Activated CD8-positive, alpha-beta memory T cell treated with anti-CD3 and anti-CD28 coated beads, Interleukin-2, amount 10 ng/mL, durations not matched to agents 7 days and 5 days (primary cell): ENCODE data around the gene GRIN1. TPM values are rescaled to one million over a fixed set of nuclear protein-coding genes. Genes with fewer than 3 reads are reported as not detected.

ENCODE experiments used
- ATAC-seq: fragments of 150-1000 bp; cut with Tn5 transposase; one replicate; pipeline ENCODE4 v1.10.0; 2021; ENCODE audit warnings: moderate library complexity
- CTCF ChIA-PET: fragments of 350-600 bp; sonication (Branson Sonifier 250); formaldehyde crosslinking; loops from one replicate; lab custom pipeline; 2021; ENCODE audit warnings: antibody characterized with exemption; lab: Charles Lee
- DNase-seq: peaks from one replicate; pipeline ENCODE4 v3.0.0-alpha.2; 2020
- H3K27ac Mint-ChIP-seq: one replicate; pipeline ENCODE4 v1.8.0; 2021; ENCODE audit warnings: mild to moderate bottlenecking, mixed read lengths
- H3K27me3 Mint-ChIP-seq: one replicate; pipeline ENCODE4 v1.8.0; 2021; ENCODE audit warnings: mixed read lengths
- H3K36me3 Mint-ChIP-seq: one replicate; pipeline ENCODE4 v1.8.0; 2021; ENCODE audit warnings: mild to moderate bottlenecking, mixed read lengths
- H3K4me1 Mint-ChIP-seq: one replicate; pipeline ENCODE4 v1.8.0; 2021; ENCODE audit warnings: mixed read lengths
- H3K4me3 Mint-ChIP-seq: one replicate; pipeline ENCODE4 v1.8.0; 2021; ENCODE audit warnings: mild to moderate bottlenecking, moderate library complexity, mixed read lengths
- H3K9me3 Mint-ChIP-seq: one replicate; pipeline ENCODE4 v1.8.0; 2022; ENCODE audit warnings: low read depth, mixed read lengths
- total RNA-seq, 2 experiments: library from RNA; stranded (reverse); gene quantifications; one replicate each; pipeline ENCODE4 v1.2.3, GENCODE V29; 2021

The GRIN1 gene
- total RNA-seq, 2 experiments from 2014 or later, result not detected

DNA sequence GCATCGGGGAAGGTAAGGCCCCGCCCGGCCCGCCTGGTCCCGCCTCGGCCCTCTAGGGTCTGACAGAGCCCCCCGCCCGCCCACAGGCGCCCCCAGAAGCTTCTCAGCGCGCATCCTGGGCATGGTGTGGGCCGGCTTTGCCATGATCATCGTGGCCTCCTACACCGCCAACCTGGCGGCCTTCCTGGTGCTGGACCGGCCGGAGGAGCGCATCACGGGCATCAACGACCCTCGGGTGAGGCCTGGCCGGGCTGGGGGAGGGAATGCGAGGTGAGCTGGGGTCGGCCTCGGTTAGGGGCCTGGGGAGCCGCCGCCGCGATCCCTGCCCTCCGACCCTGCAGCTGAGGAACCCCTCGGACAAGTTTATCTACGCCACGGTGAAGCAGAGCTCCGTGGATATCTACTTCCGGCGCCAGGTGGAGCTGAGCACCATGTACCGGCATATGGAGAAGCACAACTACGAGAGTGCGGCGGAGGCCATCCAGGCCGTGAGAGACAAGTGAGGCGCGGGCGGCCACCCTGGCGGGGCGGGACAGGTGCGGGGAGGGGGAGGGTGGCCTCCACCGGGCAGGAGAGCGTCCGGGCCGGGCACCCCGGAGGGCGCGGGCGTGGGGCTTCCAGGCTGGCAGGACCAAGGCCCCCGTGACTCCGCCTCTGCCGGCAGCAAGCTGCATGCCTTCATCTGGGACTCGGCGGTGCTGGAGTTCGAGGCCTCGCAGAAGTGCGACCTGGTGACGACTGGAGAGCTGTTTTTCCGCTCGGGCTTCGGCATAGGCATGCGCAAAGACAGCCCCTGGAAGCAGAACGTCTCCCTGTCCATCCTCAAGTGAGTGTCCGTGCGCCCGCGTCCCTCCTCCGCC lies 23.8 kb downstream of the GRIN1 start:
- H3K4me1 Mint-ChIP-seq, result peaks cover 11% of the 10 kb centered on the region
- no peaks in the 10 kb centered on the region for H3K9me3 Mint-ChIP-seq
- no peaks in the 10 kb centered on the region for H3K36me3 Mint-ChIP-seq
- CTCF ChIA-PET, result interaction anchor here (1.3 kb wide), 1 partner anchor 14 kb away, joined by 4 read pairs; no protein-coding TSS in a partner anchor
- DNase-seq, result no peak
- H3K4me3 Mint-ChIP-seq, result no peak overlapping the region
- H3K27ac Mint-ChIP-seq, result no peak overlapping the region
- ATAC-seq, result no peak
- peaks cover 46% of the 10 kb centered on the region for H3K27me3 Mint-ChIP-seq

- no peak overlapping the region for H3K27ac Mint-ChIP-seq
- no peaks in the 10 kb centered on the region for H3K9me3 Mint-ChIP-seq
- CTCF ChIA-PET, result interaction anchor here (1.3 kb wide), 1 partner anchor 13 kb away, joined by 4 read pairs; no protein-coding TSS in a partner anchor
- peaks cover 41% of the 10 kb centered on the region for H3K27me3 Mint-ChIP-seq
- H3K4me1 Mint-ChIP-seq, result peaks cover 7% of the 10 kb centered on the region
- no peaks in the 10 kb centered on the region for H3K36me3 Mint-ChIP-seq
- H3K4me3 Mint-ChIP-seq, result no peak overlapping the region
- ATAC-seq (no peak), DNase-seq (no peak)
Observed at GRCh38 chr9:137163365-137163715, 24.4 kb downstream of the GRIN1 start.

DNA sequence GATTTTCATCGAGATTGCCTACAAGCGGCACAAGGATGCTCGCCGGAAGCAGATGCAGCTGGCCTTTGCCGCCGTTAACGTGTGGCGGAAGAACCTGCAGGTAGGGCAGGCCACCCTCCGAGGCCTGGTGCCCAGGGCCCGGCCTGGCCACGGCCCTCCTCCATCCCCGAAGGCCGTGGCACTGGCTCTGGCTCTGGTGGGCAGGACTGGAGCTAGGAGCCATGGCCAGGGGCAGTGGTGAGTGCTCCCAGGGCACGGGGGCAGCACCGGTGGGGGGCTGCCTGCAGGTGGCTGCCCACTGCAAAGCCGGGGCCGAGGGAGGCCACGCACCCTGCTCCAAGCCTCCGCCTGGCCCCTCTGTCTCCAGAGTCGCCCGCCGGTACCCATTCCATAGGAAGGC lies 24.9 kb downstream of the GRIN1 start:
- Mint-ChIP-seq H3K4me3 (no peak overlapping the region), H3K27ac (no peak overlapping the region), H3K36me3 (no peaks in the 10 kb centered on the region), H3K4me1 (peaks cover 4% of the 10 kb centered on the region), H3K9me3 (no peaks in the 10 kb centered on the region), H3K27me3 (peaks cover 40% of the 10 kb centered on the region)
- CTCF ChIA-PET, result no interaction called here
- ATAC-seq (no peak), DNase-seq (no peak)

DNA sequence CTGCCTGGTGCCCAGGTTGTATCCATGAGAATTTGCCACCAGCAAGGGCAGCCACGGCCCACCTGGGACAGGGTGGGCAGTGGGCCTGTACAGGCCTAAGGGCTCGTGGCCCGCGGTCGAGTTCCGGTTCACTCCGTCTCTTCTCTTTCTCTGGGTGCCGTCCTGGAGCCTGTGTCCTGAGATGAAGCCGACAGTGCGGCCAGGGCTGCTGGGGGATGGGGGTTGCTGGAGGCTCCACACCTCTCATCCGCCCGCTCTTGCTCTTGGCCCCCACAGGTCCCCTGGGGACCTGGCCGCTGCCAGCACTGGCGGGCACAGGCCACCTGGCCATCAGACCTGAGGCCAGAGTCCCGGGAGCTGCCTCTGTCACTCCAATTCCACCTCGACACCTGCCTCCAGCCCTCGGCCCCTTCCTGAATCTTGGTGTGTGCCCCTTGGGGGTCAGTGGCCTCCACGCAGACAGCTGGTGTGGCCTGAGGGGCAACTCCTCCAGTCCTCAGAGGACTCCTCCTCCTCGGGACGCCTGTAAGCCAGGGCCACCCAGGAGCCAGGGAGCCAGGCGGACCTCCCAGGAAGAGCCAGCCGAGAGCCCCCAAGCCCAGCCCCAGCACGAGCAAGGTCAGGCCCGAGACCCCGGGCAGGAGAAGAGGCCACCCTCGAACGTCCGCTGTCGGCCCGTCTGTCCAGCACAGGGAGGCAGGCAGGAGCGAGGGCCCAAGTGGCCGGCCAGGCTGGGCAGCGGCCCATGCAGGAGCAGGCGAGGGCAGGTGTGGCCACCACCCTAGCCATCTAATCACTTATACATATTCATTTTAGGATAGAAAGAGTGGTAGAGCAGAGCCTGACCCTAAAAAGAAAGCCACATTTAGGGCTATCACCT lies 25.7 kb downstream of the GRIN1 start:
- DNase-seq (no peak), ATAC-seq (no peak)
- no peaks in the 10 kb centered on the region for H3K36me3 Mint-ChIP-seq
- no peaks in the 10 kb centered on the region for H3K4me1 Mint-ChIP-seq
- H3K4me3 Mint-ChIP-seq, result no peak overlapping the region
- no peaks in the 10 kb centered on the region for H3K9me3 Mint-ChIP-seq
- CTCF ChIA-PET, result interaction anchor here (1.6 kb wide), 1 partner anchor 12 kb away, joined by 4 read pairs; no protein-coding TSS in a partner anchor
- H3K27ac Mint-ChIP-seq, result no peak overlapping the region
- peaks cover 35% of the 10 kb centered on the region for H3K27me3 Mint-ChIP-seq

GRCh38 chr9:137165250-137165836 lies 26.4 kb downstream of the GRIN1 start:
- no peaks in the 10 kb centered on the region for H3K36me3 Mint-ChIP-seq
- ATAC-seq, result no peak
- H3K27me3 Mint-ChIP-seq, result peaks cover 34% of the 10 kb centered on the region
- no peaks in the 10 kb centered on the region for H3K4me1 Mint-ChIP-seq
- no peak overlapping the region for H3K4me3 Mint-ChIP-seq
- no peak overlapping the region for H3K27ac Mint-ChIP-seq
- H3K9me3 Mint-ChIP-seq, result no peaks in the 10 kb centered on the region
- no peak for DNase-seq
- CTCF ChIA-PET, result interaction anchor here (1.6 kb wide), 1 partner anchor 11 kb away, joined by 4 read pairs; no protein-coding TSS in a partner anchor

- Mint-ChIP-seq H3K4me3 (no peak overlapping the region), H3K27ac (no peak overlapping the region), H3K27me3 (peaks cover 40% of the 10 kb centered on the region), H3K4me1 (no peaks in the 10 kb centered on the region), H3K9me3 (no peaks in the 10 kb centered on the region), H3K36me3 (no peaks in the 10 kb centered on the region)
- no peak for DNase-seq
- CTCF ChIA-PET, result interaction anchor here (1.6 kb wide), 1 partner anchor 10 kb away, joined by 4 read pairs; no protein-coding TSS in a partner anchor
- ATAC-seq, result no peak
Observed at GRCh38 chr9:137166380-137167229, 27.7 kb downstream of the GRIN1 start.

GRCh38 chr9:137167277-137167746 lies 28.4 kb downstream of the GRIN1 start:
- Mint-ChIP-seq H3K36me3 (no peaks in the 10 kb centered on the region), H3K9me3 (no peaks in the 10 kb centered on the region)
- CTCF ChIA-PET, result no interaction called here

DNA sequence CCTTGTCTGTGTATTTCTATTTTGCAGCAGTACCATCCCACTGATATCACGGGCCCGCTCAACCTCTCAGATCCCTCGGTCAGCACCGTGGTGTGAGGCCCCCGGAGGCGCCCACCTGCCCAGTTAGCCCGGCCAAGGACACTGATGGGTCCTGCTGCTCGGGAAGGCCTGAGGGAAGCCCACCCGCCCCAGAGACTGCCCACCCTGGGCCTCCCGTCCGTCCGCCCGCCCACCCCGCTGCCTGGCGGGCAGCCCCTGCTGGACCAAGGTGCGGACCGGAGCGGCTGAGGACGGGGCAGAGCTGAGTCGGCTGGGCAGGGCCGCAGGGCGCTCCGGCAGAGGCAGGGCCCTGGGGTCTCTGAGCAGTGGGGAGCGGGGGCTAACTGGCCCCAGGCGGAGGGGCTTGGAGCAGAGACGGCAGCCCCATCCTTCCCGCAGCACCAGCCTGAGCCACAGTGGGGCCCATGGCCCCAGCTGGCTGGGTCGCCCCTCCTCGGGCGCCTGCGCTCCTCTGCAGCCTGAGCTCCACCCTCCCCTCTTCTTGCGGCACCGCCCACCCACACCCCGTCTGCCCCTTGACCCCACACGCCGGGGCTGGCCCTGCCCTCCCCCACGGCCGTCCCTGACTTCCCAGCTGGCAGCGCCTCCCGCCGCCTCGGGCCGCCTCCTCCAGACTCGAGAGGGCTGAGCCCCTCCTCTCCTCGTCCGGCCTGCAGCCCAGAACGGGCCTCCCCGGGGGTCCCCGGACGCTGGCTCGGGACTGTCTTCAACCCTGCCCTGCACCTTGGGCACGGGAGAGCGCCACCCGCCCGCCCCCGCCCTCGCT lies 29.0 kb downstream of the GRIN1 start:
- Mint-ChIP-seq H3K27me3 (peaks cover 40% of the 10 kb centered on the region), H3K36me3 (no peaks in the 10 kb centered on the region), H3K9me3 (no peaks in the 10 kb centered on the region), H3K4me1 (no peaks in the 10 kb centered on the region), H3K4me3 (no peak overlapping the region), H3K27ac (no peak overlapping the region)
- ATAC-seq, result no peak
- DNase-seq, result no peak
- CTCF ChIA-PET, result no interaction called here

More at GRCh38 chr9:137167277-137167746, 28.4 kb downstream of the GRIN1 start:
- Mint-ChIP-seq H3K4me1 (no peaks in the 10 kb centered on the region), H3K4me3 (no peak overlapping the region), H3K27ac (no peak overlapping the region), H3K27me3 (peaks cover 39% of the 10 kb centered on the region)
- no peak for DNase-seq
- no peak for ATAC-seq

GRCh38 chr9:137168573-137168903 lies 29.6 kb downstream of the GRIN1 start:
- Mint-ChIP-seq H3K4me3 (no peak overlapping the region), H3K27me3 (peaks cover 44% of the 10 kb centered on the region), H3K9me3 (no peaks in the 10 kb centered on the region), H3K27ac (no peak overlapping the region), H3K36me3 (no peaks in the 10 kb centered on the region), H3K4me1 (no peaks in the 10 kb centered on the region)
- DNase-seq (no peak), ATAC-seq (no peak)
- CTCF ChIA-PET, result no interaction called here

GRCh38 chr9:137168904-137169856 lies 30.2 kb downstream of the GRIN1 start:
- H3K4me3 Mint-ChIP-seq, result peak overlapping the region; percentile 44
- DNase-seq, result no peak
- peaks cover 49% of the 10 kb centered on the region for H3K27me3 Mint-ChIP-seq

DNA sequence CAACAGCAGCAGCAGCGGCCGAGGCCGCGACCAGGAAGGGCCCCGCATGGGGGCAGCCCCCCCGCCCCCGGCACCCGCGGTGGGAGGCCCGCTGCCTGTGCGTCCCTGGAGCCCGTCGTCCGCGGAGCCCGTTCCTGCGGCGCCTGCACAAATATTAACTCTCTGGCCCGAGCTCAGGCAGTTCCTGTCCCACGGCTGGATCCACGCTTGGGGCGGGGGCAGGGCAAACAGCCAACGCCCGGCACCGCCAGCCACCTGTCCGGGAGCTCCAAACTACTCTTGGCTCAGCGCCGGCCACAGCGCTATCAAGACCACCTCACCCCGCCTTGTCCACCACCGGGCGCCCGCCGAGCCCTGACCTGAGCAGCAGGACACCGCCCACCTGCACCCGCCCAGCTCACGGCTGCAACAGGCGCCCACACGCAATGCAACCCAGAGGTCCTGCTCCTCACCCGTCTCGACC lies 31.0 kb downstream of the GRIN1 start, which contains the start of gene LRRC26:
Gene LRRC26 (minus strand): TSS at position 156 of the 463 bp plus-strand sequence. CDS start 108 bp downstream, at position 48.
- no peaks in the 10 kb centered on the region for H3K36me3 Mint-ChIP-seq
- H3K4me1 Mint-ChIP-seq, result no peaks in the 10 kb centered on the region
- CTCF ChIA-PET, result no interaction called here
- H3K27ac Mint-ChIP-seq, result no peak within 1 kb of the TSS
- ATAC-seq, result no peak
- peaks cover 50% of the 10 kb centered on the region for H3K27me3 Mint-ChIP-seq
- no peaks in the 10 kb centered on the region for H3K9me3 Mint-ChIP-seq
- DNase-seq, result no peak
- peak within 1 kb of the TSS; percentile 44 for H3K4me3 Mint-ChIP-seq

More at GRCh38 chr9:137168904-137169856, 30.2 kb downstream of the GRIN1 start:
- H3K27ac Mint-ChIP-seq, result no peak overlapping the region
- H3K4me1 Mint-ChIP-seq, result no peaks in the 10 kb centered on the region
- ATAC-seq, result peak; percentile 37
- CTCF ChIA-PET, result no interaction called here
- no peaks in the 10 kb centered on the region for H3K36me3 Mint-ChIP-seq
- H3K9me3 Mint-ChIP-seq, result no peaks in the 10 kb centered on the region
